Measurements from ENCODE around the gene PDGFB.
"Not testable (repeated sequence)": the region's sequence is repeated elsewhere in the genome, so short reads cannot be mapped to it uniquely, and the experiment has no call there.

The PDGFB gene

DNA sequence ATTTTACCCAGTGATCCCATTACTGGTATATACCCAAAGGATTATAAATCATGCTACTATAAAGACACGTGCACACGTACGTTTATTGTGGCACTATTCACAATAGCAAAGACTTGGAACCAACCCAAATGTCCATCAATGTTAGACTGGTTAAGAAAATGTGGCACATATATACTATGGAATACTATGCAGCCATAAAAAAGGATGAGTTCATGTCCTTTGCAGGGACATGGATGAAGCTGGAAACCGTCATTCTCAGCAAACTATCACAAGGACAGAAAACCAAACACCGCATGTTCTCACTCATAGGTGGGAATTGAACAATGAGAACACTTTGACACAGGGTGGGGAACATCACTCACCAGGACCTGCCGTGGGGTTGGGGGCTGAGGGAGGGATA lies 26.4 kb downstream of the PDGFB start:
- H3K36me3 ChIP-seq (ENCODE audit: control insufficient read depth in 1 of 2, insufficient read depth in 2 of 2, low read length in 2 of 2); H3K27ac ChIP-seq (ENCODE audit: low read depth, low read length); H3K4me1 ChIP-seq (ENCODE audit: control insufficient read depth in 1 of 2, insufficient read depth in 2 of 2, low read length in 2 of 2); H3K4me3 ChIP-seq (ENCODE audit: low read depth in 1 of 2, low read length in 2 of 2); H3K9ac ChIP-seq (ENCODE audit: low read depth in 1 of 2, low read length in 2 of 2); H3K9me3 ChIP-seq (ENCODE audit: control insufficient read depth in 1 of 2, low read length in 2 of 2); H3K27me3 ChIP-seq (ENCODE audit: control insufficient read depth in 1 of 2, insufficient read depth in 2 of 2, low read length in 2 of 2): not testable (repeated sequence)

DNA sequence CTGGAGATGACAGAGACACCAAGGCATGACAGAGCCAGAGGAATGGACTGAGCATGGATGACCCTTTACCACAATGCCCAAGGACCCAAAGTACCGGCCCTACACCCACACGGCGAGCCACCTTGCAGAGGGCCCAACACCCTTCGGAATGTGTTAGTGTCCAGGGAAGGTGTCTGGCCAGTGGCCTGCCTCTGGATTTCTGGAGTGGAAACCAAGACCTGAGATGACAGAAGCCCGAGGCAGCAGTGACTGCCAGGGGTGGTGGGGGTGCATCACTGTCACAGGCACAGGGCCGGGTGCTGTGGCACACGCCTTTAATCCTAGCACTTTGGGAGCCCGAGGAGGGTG lies 28.7 kb downstream of the PDGFB start:
- Histone ChIP-seq H3K27ac (ENCODE audit: low read depth, low read length) (no peak overlapping the region), H3K4me1 (ENCODE audit: control insufficient read depth in 1 of 2, insufficient read depth in 2 of 2, low read length in 2 of 2) (no peaks in the 10 kb centered on the region), H3K4me3 (ENCODE audit: low read depth in 1 of 2, low read length in 2 of 2) (no peak overlapping the region), H3K9ac (ENCODE audit: low read depth in 1 of 2, low read length in 2 of 2) (no peak overlapping the region), H3K27me3 (ENCODE audit: control insufficient read depth in 1 of 2, insufficient read depth in 2 of 2, low read length in 2 of 2) (peaks cover 2 to 3% of the 10 kb centered on the region in 2 donors), H3K36me3 (ENCODE audit: control insufficient read depth in 1 of 2, insufficient read depth in 2 of 2, low read length in 2 of 2) (no peaks in the 10 kb centered on the region), H3K9me3 (ENCODE audit: control insufficient read depth in 1 of 2, low read length in 2 of 2) (no peaks in the 10 kb centered on the region)

DNA sequence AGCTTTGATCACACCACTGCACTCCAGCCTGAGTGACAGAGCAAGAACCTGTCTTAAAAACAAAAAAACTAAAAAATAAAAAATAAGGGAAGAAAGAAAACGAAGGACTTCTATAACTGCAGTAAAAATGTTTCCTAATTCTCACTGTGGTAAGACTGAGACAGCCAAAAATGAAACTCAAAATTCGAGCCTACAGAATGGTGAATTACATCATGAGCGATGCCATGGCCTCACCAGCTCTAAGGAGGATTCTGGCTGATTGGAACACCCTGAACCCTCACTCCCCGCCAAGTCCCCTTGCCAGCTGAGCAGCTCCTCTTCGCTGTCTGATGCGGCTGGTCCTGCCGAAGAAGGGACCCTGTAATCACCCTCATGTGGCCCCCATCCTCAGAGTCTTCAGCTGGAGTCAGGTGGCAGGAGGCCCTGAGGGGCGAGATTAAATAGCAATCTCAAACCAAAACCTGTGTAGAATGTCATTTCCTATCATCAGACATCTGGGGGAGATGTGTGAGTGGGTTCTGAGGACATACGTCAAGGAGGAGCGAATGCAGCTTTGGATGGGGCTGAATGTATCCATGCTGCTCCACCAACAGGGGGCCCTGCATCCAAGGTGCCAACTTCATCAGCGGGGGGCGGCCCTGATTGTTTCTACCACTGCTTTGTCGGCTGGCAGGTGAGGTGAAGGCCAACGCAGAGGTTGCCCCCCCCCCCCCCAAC lies 29.2 kb downstream of the PDGFB start:
- no peak overlapping the region for H3K27ac ChIP-seq (ENCODE audit: low read depth, low read length)

DNA sequence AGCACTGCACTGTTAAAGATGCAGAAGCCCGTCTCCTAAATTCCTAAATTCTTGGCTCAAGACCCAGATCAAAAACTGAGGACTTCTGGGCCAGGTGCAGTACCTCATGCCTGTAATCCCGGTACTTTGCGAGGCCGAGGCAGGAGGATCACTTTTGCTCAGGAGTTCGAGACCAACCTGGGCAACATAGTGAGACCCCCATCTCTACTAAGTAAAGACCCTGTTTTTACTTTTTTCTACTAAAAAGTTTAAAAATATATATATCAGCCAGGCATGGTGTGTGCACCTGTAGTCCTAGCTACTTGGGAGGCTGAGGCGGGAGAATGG lies 29.7 kb downstream of the PDGFB start:
- no peaks in the 10 kb centered on the region for H3K9me3 ChIP-seq (ENCODE audit: control insufficient read depth in 1 of 2, low read length in 2 of 2)
- H3K27ac ChIP-seq (ENCODE audit: low read depth, low read length) = no peak overlapping the region
- no peak overlapping the region for H3K4me3 ChIP-seq (ENCODE audit: low read depth in 1 of 2, low read length in 2 of 2)
- H3K27me3 ChIP-seq (ENCODE audit: control insufficient read depth in 1 of 2, insufficient read depth in 2 of 2, low read length in 2 of 2) = peaks cover 2 to 3% of the 10 kb centered on the region in 2 donors
- no peaks in the 10 kb centered on the region for H3K4me1 ChIP-seq (ENCODE audit: control insufficient read depth in 1 of 2, insufficient read depth in 2 of 2, low read length in 2 of 2)
- no peaks in the 10 kb centered on the region for H3K36me3 ChIP-seq (ENCODE audit: control insufficient read depth in 1 of 2, insufficient read depth in 2 of 2, low read length in 2 of 2)
- H3K9ac ChIP-seq (ENCODE audit: low read depth in 1 of 2, low read length in 2 of 2) = no peak overlapping the region

More for the DNA sequence above, 29.2 kb downstream of the PDGFB start:
- H3K4me3 ChIP-seq (ENCODE audit: low read depth in 1 of 2, low read length in 2 of 2) = no peak overlapping the region
- H3K4me1 ChIP-seq (ENCODE audit: control insufficient read depth in 1 of 2, insufficient read depth in 2 of 2, low read length in 2 of 2) = no peaks in the 10 kb centered on the region
- no peaks in the 10 kb centered on the region for H3K9me3 ChIP-seq (ENCODE audit: control insufficient read depth in 1 of 2, low read length in 2 of 2)
- peaks cover 2 to 3% of the 10 kb centered on the region in 2 donors for H3K27me3 ChIP-seq (ENCODE audit: control insufficient read depth in 1 of 2, insufficient read depth in 2 of 2, low read length in 2 of 2)
- H3K36me3 ChIP-seq (ENCODE audit: control insufficient read depth in 1 of 2, insufficient read depth in 2 of 2, low read length in 2 of 2) = no peaks in the 10 kb centered on the region
- H3K9ac ChIP-seq (ENCODE audit: low read depth in 1 of 2, low read length in 2 of 2) = no peak overlapping the region

DNA sequence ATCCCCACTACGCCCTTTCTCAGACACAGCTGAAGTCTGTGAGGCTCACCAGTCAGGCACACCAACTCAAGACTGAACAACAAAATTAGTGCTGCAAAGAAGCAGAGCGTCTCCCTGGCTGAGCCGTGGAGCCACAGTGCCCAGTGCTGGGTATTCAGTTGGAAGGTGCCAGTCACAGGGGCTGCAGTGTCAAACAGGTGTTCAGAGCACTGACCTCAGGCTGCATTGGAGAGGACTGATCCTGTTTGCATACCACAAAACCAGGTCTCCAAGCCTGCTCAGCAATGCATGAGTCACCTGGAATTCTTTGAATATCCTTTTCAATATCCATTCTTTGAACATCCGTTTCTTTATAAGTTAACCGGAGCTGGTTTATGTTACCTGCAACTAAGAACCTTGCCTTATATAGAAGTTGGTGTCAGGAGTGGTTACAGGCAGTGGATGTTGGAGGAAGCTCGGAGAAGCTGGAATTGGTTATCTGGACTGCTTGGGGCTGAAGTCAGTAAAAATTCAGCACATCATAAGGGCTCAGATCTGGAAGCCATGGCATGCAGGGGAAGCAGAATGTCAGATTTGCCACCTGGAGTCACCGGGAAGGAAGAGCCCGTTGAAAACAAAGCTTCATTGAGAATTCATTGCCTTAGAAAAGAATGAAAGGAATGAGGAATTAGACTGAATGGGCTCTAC lies 30.3 kb downstream of the PDGFB start:
- no peaks in the 10 kb centered on the region for H3K36me3 ChIP-seq (ENCODE audit: control insufficient read depth in 1 of 2, insufficient read depth in 2 of 2, low read length in 2 of 2)
- no peaks in the 10 kb centered on the region for H3K9me3 ChIP-seq (ENCODE audit: control insufficient read depth in 1 of 2, low read length in 2 of 2)
- H3K9ac ChIP-seq (ENCODE audit: low read depth in 1 of 2, low read length in 2 of 2) = no peak overlapping the region
- H3K27ac ChIP-seq (ENCODE audit: low read depth, low read length) = no peak overlapping the region
- no peak overlapping the region for H3K4me3 ChIP-seq (ENCODE audit: low read depth in 1 of 2, low read length in 2 of 2)
- peaks cover 2 to 3% of the 10 kb centered on the region in 2 donors for H3K27me3 ChIP-seq (ENCODE audit: control insufficient read depth in 1 of 2, insufficient read depth in 2 of 2, low read length in 2 of 2)
- no peaks in the 10 kb centered on the region for H3K4me1 ChIP-seq (ENCODE audit: control insufficient read depth in 1 of 2, insufficient read depth in 2 of 2, low read length in 2 of 2)

DNA sequence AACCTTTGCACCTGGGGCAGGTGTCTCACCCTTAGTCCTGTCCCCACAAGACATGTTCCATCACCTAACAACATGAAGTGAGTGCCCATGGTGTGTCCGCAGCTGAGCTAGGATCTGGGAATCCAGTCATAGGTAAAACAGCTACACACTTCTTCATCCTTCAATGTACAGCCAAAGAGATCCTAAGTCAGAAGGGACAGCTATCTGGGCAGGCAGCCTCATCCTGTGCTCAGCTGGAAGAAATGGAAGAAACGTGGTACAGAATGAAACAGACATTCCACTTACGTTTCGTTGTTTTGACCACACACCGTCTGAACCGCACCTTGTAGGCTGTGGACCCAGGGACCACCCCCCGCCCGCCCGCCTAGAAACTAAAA lies 30.8 kb downstream of the PDGFB start:
- H3K9ac ChIP-seq (ENCODE audit: low read depth in 1 of 2, low read length in 2 of 2) = no peak overlapping the region
- H3K4me1 ChIP-seq (ENCODE audit: control insufficient read depth in 1 of 2, insufficient read depth in 2 of 2, low read length in 2 of 2) = no peaks in the 10 kb centered on the region
- H3K4me3 ChIP-seq (ENCODE audit: low read depth in 1 of 2, low read length in 2 of 2) = no peak overlapping the region
- H3K27me3 ChIP-seq (ENCODE audit: control insufficient read depth in 1 of 2, insufficient read depth in 2 of 2, low read length in 2 of 2) = peaks cover 2 to 3% of the 10 kb centered on the region in 2 donors
- no peak overlapping the region for H3K27ac ChIP-seq (ENCODE audit: low read depth, low read length)
- no peaks in the 10 kb centered on the region for H3K9me3 ChIP-seq (ENCODE audit: control insufficient read depth in 1 of 2, low read length in 2 of 2)
- no peaks in the 10 kb centered on the region for H3K36me3 ChIP-seq (ENCODE audit: control insufficient read depth in 1 of 2, insufficient read depth in 2 of 2, low read length in 2 of 2)

DNA sequence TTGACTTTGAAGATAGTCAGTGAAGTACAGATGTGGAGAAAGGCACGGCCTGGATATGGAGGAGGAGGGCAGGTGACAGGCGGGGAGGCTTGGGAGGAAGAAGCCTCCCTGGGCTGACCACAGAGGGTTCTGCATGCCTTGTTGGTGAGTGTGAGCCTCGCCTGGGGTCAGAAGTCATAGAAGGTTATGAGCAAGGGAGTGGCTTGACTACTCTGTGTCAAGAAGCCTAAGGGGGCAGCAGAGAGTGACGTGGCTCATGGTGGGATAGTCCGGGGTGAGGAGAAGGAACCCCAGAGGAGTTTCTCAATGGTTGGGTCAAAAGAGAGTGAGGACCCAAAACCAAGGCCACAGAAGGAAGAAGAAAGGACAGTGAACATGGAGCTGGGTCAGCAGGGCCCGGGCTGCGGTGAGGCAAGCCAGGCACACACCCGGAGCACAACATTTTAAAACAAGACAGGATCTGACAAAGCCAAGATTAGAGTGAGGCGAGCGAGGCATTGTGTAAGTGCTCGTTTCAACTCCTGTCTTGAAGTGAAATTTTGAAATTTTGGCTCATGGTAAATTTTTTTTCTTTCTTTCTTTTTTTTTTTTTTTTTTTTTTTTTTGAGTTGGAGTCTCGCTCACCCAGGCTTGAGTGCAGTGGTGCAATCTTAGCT lies 31.9 kb downstream of the PDGFB start:
- Histone ChIP-seq H3K4me3 (ENCODE audit: low read depth in 1 of 2, low read length in 2 of 2) (no peak overlapping the region), H3K27ac (ENCODE audit: low read depth, low read length) (no peak overlapping the region), H3K9ac (ENCODE audit: low read depth in 1 of 2, low read length in 2 of 2) (no peak overlapping the region), H3K4me1 (ENCODE audit: control insufficient read depth in 1 of 2, insufficient read depth in 2 of 2, low read length in 2 of 2) (no peaks in the 10 kb centered on the region), H3K36me3 (ENCODE audit: control insufficient read depth in 1 of 2, insufficient read depth in 2 of 2, low read length in 2 of 2) (no peaks in the 10 kb centered on the region), H3K27me3 (ENCODE audit: control insufficient read depth in 1 of 2, insufficient read depth in 2 of 2, low read length in 2 of 2) (peaks cover 2 to 3% of the 10 kb centered on the region in 2 donors), H3K9me3 (ENCODE audit: control insufficient read depth in 1 of 2, low read length in 2 of 2) (no peaks in the 10 kb centered on the region)

DNA sequence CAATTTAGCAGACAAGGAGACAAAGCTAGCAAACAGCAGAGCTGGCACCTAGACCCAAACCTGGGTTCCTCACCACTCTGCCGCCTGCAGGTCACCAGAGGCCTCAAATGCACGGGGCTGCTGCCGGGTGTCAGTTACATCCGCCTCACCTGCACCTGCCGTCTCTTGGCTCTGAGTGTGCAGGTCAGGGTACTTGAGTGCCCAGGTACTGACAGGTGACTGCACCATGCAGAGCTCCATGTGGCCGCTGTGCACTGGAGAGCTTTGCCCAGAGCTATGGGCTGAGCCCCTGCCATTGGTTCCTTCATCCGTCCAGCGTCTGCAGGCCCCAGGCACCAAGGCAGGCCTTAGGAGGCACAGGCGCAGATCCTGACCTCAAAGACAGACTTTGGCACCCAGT lies 35.0 kb downstream of the PDGFB start:
- H3K4me1 ChIP-seq (ENCODE audit: control insufficient read depth in 1 of 2, insufficient read depth in 2 of 2, low read length in 2 of 2) = no peaks in the 10 kb centered on the region
- no peaks in the 10 kb centered on the region for H3K36me3 ChIP-seq (ENCODE audit: control insufficient read depth in 1 of 2, insufficient read depth in 2 of 2, low read length in 2 of 2)
- H3K27ac ChIP-seq (ENCODE audit: low read depth, low read length) = no peak overlapping the region
- no peak overlapping the region for H3K9ac ChIP-seq (ENCODE audit: low read depth in 1 of 2, low read length in 2 of 2)
- H3K9me3 ChIP-seq (ENCODE audit: control insufficient read depth in 1 of 2, low read length in 2 of 2) = no peaks in the 10 kb centered on the region
- no peak overlapping the region for H3K4me3 ChIP-seq (ENCODE audit: low read depth in 1 of 2, low read length in 2 of 2)
- H3K27me3 ChIP-seq (ENCODE audit: control insufficient read depth in 1 of 2, insufficient read depth in 2 of 2, low read length in 2 of 2) = peaks cover 0 to 2% of the 10 kb centered on the region in 2 donors

DNA sequence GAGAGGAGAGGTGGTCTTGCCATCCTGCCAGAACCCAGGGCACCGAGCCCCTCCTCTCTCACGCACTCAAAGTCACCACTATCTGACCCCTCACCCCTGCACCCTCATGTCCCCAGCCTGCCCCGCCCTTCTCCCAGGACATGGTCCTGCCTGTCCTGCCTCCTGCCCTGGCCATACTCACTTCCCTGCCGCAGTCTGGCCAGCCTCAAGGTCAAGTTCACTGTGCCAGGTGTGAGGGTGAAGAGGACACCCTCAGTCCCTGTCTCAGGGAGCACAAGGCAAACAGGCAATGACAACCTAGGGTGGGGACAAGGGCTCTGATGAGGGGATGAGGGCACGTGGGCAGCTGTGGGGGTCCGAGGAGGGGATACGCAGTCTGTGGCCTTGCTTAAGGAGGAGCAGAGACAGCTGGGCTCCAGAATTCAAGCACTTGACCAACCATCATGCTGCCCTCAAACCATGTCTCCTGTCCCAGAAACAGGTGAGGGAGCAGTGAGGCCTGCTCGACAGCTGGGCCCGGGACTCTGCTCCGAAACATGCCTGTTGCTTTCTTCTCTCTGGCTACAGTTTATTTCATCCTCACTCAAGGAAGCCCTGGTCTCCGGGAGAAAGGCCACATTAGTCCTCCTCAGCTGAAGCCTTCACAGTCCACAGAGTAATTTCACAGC lies 36.6 kb downstream of the PDGFB start:
- Histone ChIP-seq H3K9me3 (ENCODE audit: control insufficient read depth in 1 of 2, low read length in 2 of 2) (no peaks in the 10 kb centered on the region), H3K36me3 (ENCODE audit: control insufficient read depth in 1 of 2, insufficient read depth in 2 of 2, low read length in 2 of 2) (no peaks in the 10 kb centered on the region), H3K27ac (ENCODE audit: low read depth, low read length) (no peak overlapping the region), H3K9ac (ENCODE audit: low read depth in 1 of 2, low read length in 2 of 2) (no peak overlapping the region), H3K27me3 (ENCODE audit: control insufficient read depth in 1 of 2, insufficient read depth in 2 of 2, low read length in 2 of 2) (no peaks in the 10 kb centered on the region), H3K4me3 (ENCODE audit: low read depth in 1 of 2, low read length in 2 of 2) (no peak overlapping the region), H3K4me1 (ENCODE audit: control insufficient read depth in 1 of 2, insufficient read depth in 2 of 2, low read length in 2 of 2) (no peaks in the 10 kb centered on the region)

Measured in duodenal mucosa (tissue), 2 donors.